GM21786 (cell line): ENCODE results near the gene FASTKD2.

Source experiments
- ATAC-seq: cut with Tn5 transposase; IDR thresholded peaks from one replicate; pipeline ENCODE4 v1.9.1; 2021; ENCODE audit not compliant: unreplicated experiment

Gene FASTKD2

DNA sequence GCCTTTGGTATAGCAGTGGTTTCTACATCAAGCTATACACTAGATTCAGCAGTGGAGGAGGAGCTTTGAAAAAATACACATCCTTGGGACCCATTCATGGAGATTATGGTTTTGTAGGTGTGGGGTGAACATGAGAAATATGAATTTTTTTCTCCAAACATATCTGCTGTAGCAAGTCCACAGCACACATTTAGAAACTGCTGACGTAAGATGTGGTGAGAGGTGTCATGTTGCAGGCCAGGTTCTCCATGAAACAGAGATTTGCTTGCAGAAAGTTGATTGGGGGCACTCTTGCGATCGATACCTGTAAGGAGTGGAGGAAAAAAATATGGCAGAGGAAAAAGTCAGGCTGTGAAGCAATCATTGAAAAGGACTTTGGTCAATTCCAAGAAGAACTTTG lies 67.9 kb downstream of the FASTKD2 start:
- no peak for ATAC-seq

DNA sequence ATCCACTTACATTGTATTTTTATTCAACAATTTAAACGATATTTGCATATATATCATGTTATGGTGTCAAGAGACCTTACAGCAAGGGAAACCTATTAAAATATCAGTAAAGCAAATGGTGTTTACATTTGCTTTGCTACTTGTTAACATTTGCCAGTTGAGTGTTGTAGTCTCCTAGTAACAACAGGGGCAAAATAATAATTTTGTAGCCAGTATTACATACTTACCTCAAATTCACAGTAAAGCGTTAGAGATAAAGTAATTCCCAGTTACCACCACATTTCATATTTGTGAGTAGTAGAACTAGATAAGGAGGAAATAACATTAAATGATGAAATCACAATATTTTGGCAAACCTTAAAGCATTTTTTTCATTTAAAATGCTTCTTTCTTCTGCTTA lies 71.3 kb downstream of the FASTKD2 start:
- no peak for ATAC-seq

DNA sequence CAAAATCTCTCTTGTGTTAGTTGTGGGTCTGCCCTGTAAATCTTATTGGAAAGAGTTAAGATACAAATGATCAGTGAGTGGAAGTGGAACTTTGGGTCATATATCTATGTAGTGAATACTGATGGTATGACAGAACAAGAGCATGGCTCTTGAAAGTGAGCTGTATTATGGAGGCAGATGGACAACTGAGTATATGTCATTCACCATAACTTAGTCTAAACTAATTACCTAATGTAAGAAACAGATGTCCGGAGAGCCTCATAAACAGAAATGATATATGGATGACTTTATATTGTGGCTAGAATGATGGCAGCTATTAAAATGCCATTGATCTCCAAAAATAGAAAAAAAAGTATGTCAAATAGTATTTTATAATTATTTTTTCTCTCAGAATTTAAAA lies 72.4 kb downstream of the FASTKD2 start:
- ATAC-seq, result no peak

DNA sequence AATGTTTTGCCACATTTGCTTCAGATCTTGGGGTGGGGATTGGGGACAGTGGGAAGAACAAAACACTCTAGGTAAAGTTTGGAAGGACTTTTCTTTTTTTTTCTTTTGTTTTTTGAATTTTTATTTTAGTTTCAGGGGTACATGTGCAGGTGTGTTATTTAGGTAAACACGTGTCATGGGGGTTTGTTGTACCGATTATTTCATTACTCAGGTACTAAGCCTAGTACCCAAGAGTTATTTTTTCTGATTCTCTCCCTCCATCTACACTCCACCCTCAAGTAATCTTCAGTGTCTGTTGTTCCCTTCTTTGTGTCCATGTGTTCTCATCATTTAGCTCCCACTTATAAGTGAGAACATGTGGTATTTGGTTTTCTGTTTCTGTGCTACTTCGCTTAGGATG lies 73.3 kb downstream of the FASTKD2 start:
- ATAC-seq, result no peak

DNA sequence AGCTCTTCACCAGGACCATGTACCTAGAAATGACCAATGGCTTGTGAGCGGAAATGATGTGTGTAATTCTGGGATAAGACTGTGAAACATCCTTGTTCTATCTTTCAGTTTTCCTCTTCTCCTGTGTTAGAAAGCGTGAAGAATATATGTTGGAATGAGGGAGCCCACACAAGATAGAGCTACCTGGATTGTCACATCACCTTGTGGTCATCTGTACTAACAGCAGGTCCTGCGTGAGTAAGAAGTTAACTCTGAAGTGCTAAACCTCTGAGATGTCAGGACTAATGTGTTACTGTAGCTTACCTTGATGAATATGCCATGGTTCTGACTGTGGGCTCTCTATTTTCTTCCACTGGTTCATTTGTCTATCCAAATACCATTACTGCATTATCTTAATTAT lies 75.6 kb downstream of the FASTKD2 start:
- ATAC-seq, result no peak
